Activated CD8-positive, alpha-beta memory T cell treated with anti-CD3 and anti-CD28 coated beads, Interleukin-2, amount 50 U/mL, for 1 hour (primary cell): ENCODE results near the gene CSNK1G2.

Experiments
- DNase-seq: peaks from one replicate; pipeline ENCODE4 v3.0.0-alpha.2; 2020; ENCODE audit errors: extremely low read depth

The CSNK1G2 gene

GRCh38 chr19:1941146-1942077, at the start of gene CSNK1G2:
TSS of gene CSNK1G2 (plus strand) at chr19:1941172. CDS start at chr19:1969773, 28,601 bp downstream.
- DNase-seq, result no peak

- no peak for DNase-seq
Observed at GRCh38 chr19:1893791-1894190, 47.2 kb upstream of the CSNK1G2 start.

- no peak for DNase-seq
Observed at GRCh38 chr19:1896508-1896907, 44.5 kb upstream of the CSNK1G2 start.

GRCh38 chr19:1901940-1902404, 39.0 kb upstream of the CSNK1G2 start:
- DNase-seq, result no peak

GRCh38 chr19:1902923-1903322, 38.0 kb upstream of the CSNK1G2 start:
- DNase-seq, result no peak

- DNase-seq, result no peak
Observed at GRCh38 chr19:1904860-1905109, 36.2 kb upstream of the CSNK1G2 start.

- DNase-seq, result peak; percentile 92
Observed at GRCh38 chr19:1905110-1905862, 35.7 kb upstream of the CSNK1G2 start, which contains the start of the genes ADAT3 and SCAMP4. TSS of gene ADAT3 (plus strand) at chr19:1905399. CDS start at chr19:1912048, 6,649 bp downstream. TSS of gene SCAMP4 (plus strand) at chr19:1905399. CDS start at chr19:1915020, 9,621 bp downstream.

GRCh38 chr19:1905863-1906375, 35.1 kb upstream of the CSNK1G2 start:
- DNase-seq, result no peak

- no peak for DNase-seq
Observed at GRCh38 chr19:1906985-1907562, 33.9 kb upstream of the CSNK1G2 start.

GRCh38 chr19:1907563-1908363, 33.2 kb upstream of the CSNK1G2 start:
- DNase-seq, result no peak

GRCh38 chr19:1908364-1908678, 32.7 kb upstream of the CSNK1G2 start:
- DNase-seq, result no peak

GRCh38 chr19:1909761-1910080, 31.3 kb upstream of the CSNK1G2 start:
- no peak for DNase-seq

GRCh38 chr19:1910177-1910576, 30.8 kb upstream of the CSNK1G2 start:
- DNase-seq, result no peak

GRCh38 chr19:1911098-1911497, 29.9 kb upstream of the CSNK1G2 start:
- no peak for DNase-seq

- no peak for DNase-seq
Observed at GRCh38 chr19:1911995-1912394, 29.0 kb upstream of the CSNK1G2 start.

- DNase-seq, result no peak
Observed at GRCh38 chr19:1912760-1913505, 28.0 kb upstream of the CSNK1G2 start.

GRCh38 chr19:1913781-1914577, 27.0 kb upstream of the CSNK1G2 start:
- DNase-seq, result no peak

GRCh38 chr19:1914826-1915341, 26.1 kb upstream of the CSNK1G2 start:
- DNase-seq, result no peak

GRCh38 chr19:1917146-1917545, 23.8 kb upstream of the CSNK1G2 start:
- no peak for DNase-seq

- DNase-seq, result no peak
Observed at GRCh38 chr19:1917926-1918325, 23.0 kb upstream of the CSNK1G2 start.
